ENCODE measurements around the gene TBC1D28.
"Not testable (repeated sequence)": the region's sequence is repeated elsewhere in the genome, so short reads cannot be mapped to it uniquely, and the experiment has no call there.

The TBC1D28 gene

GRCh38 chr17:18644291-18644690 lies at the start of gene TBC1D28:
TSS of gene TBC1D28 (minus strand) at chr17:18644391. CDS start at chr17:18641352, 3,039 bp downstream.
- H3K4me3 ChIP-seq (replicated peaks; ENCODE audit: low read depth, low read length); DNase-seq (ENCODE audit: extremely low read depth, low read depth): not testable (repeated sequence)

DNA sequence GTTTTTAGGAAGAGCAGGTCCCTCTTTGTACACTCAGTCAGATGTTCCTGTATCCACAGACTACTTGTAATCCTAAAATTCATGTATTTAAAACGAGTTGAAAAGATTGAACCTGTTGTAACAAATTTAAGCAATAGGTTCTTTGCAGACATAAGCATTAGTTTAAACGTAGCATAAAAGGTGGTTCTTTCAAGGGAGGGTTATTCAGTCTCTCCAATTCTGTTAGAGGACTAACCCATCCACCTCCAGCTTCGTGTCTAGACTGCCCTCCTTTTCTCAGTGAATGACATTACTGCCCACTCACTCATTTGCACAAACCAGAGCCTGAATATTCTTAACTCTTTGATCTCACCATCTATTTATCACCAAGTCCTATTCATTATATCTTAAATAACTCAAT lies 38.5 kb upstream of the TBC1D28 start:
- H3K4me3 ChIP-seq (replicated peaks; ENCODE audit: low read depth, low read length) = peak overlapping the region; percentile 51
- not testable (repeated sequence) for DNase-seq (ENCODE audit: extremely low read depth, low read depth)

- peak within 1 kb of the TSS; percentile 51 for H3K4me3 ChIP-seq (replicated peaks; ENCODE audit: low read depth, low read length)
- DNase-seq (ENCODE audit: extremely low read depth, low read depth) = peak; percentile 69
Observed at GRCh38 chr17:18681767-18682571, 37.8 kb upstream of the TBC1D28 start, which contains the start of gene FOXO3B. TSS of gene FOXO3B (minus strand) at chr17:18682314. CDS start at chr17:18681651, 663 bp downstream.

DNA sequence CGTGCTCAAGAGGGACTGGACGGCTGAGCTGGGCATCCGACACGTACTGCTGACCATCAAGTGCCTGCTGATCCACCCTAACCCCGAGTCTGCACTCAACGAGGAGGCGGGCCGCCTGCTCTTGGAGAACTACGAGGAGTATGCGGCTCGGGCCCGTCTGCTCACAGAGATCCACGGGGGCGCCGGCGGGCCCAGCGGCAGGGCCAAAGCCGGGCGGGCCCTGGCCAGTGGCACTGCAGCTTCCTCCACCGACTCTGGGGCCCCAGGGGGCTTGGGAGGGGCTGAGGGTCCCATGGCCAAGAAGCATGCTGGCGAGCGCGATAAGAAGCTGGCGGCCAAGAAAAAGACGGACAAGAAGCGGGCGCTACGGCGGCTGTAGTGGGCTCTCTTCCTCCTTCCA lies 33.2 kb upstream of the TBC1D28 start:
- DNase-seq (ENCODE audit: extremely low read depth, low read depth); H3K4me3 ChIP-seq (replicated peaks; ENCODE audit: low read depth, low read length): not testable (repeated sequence)

GRCh38 chr17:18676928-18677327 lies 32.7 kb upstream of the TBC1D28 start:
- DNase-seq (ENCODE audit: extremely low read depth, low read depth) = not testable (repeated sequence)

GRCh38 chr17:18672395-18673227 lies 28.4 kb upstream of the TBC1D28 start:
- H3K4me3 ChIP-seq (replicated peaks; ENCODE audit: low read depth, low read length); DNase-seq (ENCODE audit: extremely low read depth, low read depth): not testable (repeated sequence)

More at GRCh38 chr17:18676928-18677327, 32.7 kb upstream of the TBC1D28 start:
- H3K4me3 ChIP-seq (replicated peaks; ENCODE audit: low read depth, low read length) = not testable (repeated sequence)

- not testable (repeated sequence) for DNase-seq (ENCODE audit: extremely low read depth, low read depth); H3K4me3 ChIP-seq (replicated peaks; ENCODE audit: low read depth, low read length)
Observed at GRCh38 chr17:18668625-18669024, 24.4 kb upstream of the TBC1D28 start.

DNA sequence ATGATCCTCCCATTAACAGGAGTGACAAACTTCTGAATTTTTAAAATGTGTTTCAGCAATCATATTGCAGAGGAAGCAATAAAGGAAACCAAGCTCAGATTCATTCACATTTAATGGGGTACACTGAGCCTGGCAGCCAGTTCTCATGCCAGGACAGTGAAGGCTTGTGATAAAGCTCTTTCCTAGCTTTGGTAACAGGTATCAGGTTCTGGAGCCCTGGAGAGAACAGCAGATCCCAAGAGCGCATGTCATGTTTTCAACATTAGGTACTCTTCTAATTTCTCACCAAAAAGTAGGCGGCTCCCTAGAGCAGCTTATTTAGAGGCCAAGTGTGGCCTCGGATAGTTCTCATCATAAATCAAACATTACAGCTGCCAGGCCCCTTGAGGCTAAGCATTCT lies 23.3 kb upstream of the TBC1D28 start:
- DNase-seq (ENCODE audit: extremely low read depth, low read depth); H3K4me3 ChIP-seq (replicated peaks; ENCODE audit: low read depth, low read length): not testable (repeated sequence)

DNA sequence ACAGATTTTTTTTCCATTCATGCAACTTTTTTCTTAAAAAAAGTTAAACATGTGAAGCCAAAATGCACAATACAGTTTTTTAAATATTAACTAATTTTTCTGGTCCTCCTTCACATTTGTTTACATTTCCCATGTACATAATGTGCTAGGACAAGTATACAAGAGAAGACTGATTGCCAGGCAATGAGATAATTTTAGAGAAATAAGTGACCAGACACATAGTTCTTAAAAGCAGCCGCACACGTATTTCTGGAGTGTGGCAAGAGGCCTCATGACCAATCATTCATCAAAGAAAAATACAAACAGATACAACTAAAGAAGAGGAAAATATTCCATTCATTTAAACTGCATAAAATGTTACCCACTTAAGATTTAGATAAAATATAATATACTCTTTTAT lies 22.1 kb upstream of the TBC1D28 start:
- not testable (repeated sequence) for DNase-seq (ENCODE audit: extremely low read depth, low read depth); H3K4me3 ChIP-seq (replicated peaks; ENCODE audit: low read depth, low read length)

DNA sequence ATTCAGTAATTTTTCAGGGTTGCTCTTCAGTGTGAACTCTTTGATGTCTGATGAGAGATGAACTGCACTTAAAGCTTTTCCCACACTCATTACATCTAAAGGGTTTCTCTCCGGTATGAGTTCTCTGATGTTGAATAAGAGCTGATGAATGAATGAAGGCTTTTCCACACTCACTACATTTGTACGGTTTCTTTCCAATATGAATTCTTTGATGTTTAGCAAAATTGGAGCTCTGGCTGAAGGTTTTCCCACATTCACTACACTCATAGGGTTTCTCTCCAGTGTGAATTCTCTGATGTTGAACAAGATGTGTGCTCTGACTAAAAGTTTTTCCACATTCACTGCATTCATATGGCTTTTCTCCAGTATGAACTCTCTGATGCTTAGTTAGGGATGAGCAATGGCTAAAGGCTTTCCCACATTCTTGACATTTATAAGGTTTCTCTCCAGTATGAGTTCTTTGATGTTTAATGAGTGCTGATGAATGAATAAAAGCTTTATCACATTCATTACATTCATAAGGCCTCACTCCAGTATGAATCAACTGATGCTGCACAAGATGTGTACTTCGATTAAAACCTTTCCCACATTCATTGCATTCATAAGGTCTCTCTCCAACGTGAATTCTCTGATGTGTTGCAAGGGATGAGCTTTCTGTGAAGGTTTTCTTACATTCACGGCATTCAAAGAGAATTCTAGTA lies 17.9 kb upstream of the TBC1D28 start:
- DNase-seq (ENCODE audit: extremely low read depth, low read depth) = not testable (repeated sequence)

GRCh38 chr17:18650094-18650493 lies 5.9 kb upstream of the TBC1D28 start:
- H3K4me3 ChIP-seq (replicated peaks; ENCODE audit: low read depth, low read length); DNase-seq (ENCODE audit: extremely low read depth, low read depth): not testable (repeated sequence)

More for the DNA sequence above, 17.9 kb upstream of the TBC1D28 start:
- not testable (repeated sequence) for H3K4me3 ChIP-seq (replicated peaks; ENCODE audit: low read depth, low read length)

GRCh38 chr17:18643124-18643523 lies 1.1 kb downstream of the TBC1D28 start:
- DNase-seq (ENCODE audit: extremely low read depth, low read depth); H3K4me3 ChIP-seq (replicated peaks; ENCODE audit: low read depth, low read length): not testable (repeated sequence)

GRCh38 chr17:18638357-18638756 lies 5.8 kb downstream of the TBC1D28 start:
- H3K4me3 ChIP-seq (replicated peaks; ENCODE audit: low read depth, low read length); DNase-seq (ENCODE audit: extremely low read depth, low read depth): not testable (repeated sequence)

- not testable (repeated sequence) for DNase-seq (ENCODE audit: extremely low read depth, low read depth); H3K4me3 ChIP-seq (replicated peaks; ENCODE audit: low read depth, low read length)
Observed at GRCh38 chr17:18636237-18636636, 8.0 kb downstream of the TBC1D28 start.

- DNase-seq (ENCODE audit: extremely low read depth, low read depth); H3K4me3 ChIP-seq (replicated peaks; ENCODE audit: low read depth, low read length): not testable (repeated sequence)
Observed at GRCh38 chr17:18635773-18636172, 8.4 kb downstream of the TBC1D28 start.

DNA sequence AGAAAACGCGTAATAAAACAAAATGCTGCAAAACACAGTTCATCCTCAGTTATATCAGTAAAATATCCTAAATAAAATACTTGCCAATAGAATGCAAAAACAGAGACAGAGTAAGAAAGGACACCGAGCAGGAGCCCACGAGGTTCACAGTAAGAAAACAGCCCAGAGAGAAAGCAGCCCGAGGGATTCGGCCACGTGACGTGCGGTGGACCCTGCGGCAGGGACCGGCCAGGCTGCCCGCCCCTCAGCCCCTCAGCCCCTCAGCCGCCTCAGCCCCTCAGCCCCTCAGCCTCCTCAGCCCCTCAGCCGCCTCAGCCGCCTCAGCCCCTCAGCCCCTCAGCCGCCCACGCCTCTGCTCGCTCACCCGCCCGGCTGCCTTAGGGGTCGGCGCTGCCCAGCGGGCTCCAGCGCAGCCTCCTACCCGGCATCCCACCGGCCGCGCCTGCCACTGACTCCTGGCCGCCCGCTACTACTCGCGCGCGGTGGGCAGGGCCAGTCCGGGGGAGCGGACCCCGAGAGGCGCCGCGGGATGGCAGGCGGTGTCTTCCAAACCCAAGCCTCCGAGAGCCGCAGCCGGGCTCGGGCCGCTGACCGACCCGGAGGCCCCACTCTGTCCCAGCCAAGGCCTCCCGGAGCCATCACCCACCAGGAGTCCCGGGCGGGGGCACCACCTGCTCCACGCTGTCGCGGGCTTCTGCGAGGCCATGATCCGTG lies 9.5 kb downstream of the TBC1D28 start:
- H3K4me3 ChIP-seq (replicated peaks; ENCODE audit: low read depth, low read length) = peak overlapping the region; percentile 17
- DNase-seq (ENCODE audit: extremely low read depth, low read depth) = not testable (repeated sequence)

Measured in HFF-Myc (cell line).